CD4-positive, alpha-beta T cell treated with Interleukin-10 for 1 hour (primary cell): ENCODE measurements around the gene MTF1.

Experiments
- DNase-seq: peaks from one replicate; pipeline ENCODE4 v3.0.0-alpha.2; 2020

The MTF1 gene

GRCh38 chr1:37866491-37866890 lies 7.1 kb upstream of the MTF1 start:
- DNase-seq: no peak

- no peak for DNase-seq
Measured at GRCh38 chr1:37865348-37866120, 6.1 kb upstream of the MTF1 start.

GRCh38 chr1:37862330-37862729 lies 2.9 kb upstream of the MTF1 start:
- no peak for DNase-seq

GRCh38 chr1:37861151-37861550 lies 1.8 kb upstream of the MTF1 start:
- DNase-seq: no peak

GRCh38 chr1:37860346-37860666 lies 914 bp upstream of the MTF1 start:
- no peak for DNase-seq

- no peak for DNase-seq
Measured at GRCh38 chr1:37858931-37859506, 373 bp downstream of the MTF1 start.

GRCh38 chr1:37854406-37854805 lies 5.0 kb downstream of the MTF1 start:
- DNase-seq: no peak

- DNase-seq: no peak
Measured at GRCh38 chr1:37853157-37853556, 6.2 kb downstream of the MTF1 start.

- no peak for DNase-seq
Measured at GRCh38 chr1:37851782-37852210, 7.6 kb downstream of the MTF1 start.

- DNase-seq: no peak
Measured at GRCh38 chr1:37851262-37851661, 8.1 kb downstream of the MTF1 start.

- no peak for DNase-seq
Measured at GRCh38 chr1:37850352-37850955, 8.9 kb downstream of the MTF1 start.

- DNase-seq: no peak
Measured at GRCh38 chr1:37849480-37849879, 9.9 kb downstream of the MTF1 start.

- DNase-seq: no peak
Measured at GRCh38 chr1:37846647-37847339, 12.6 kb downstream of the MTF1 start.

- no peak for DNase-seq
Measured at GRCh38 chr1:37845786-37846185, 13.6 kb downstream of the MTF1 start.

- DNase-seq: no peak
Measured at GRCh38 chr1:37845049-37845646, 14.2 kb downstream of the MTF1 start.

GRCh38 chr1:37844536-37844935 lies 14.9 kb downstream of the MTF1 start:
- DNase-seq: no peak

- no peak for DNase-seq
Measured at GRCh38 chr1:37841652-37842051, 17.7 kb downstream of the MTF1 start.

- no peak for DNase-seq
Measured at GRCh38 chr1:37840711-37841110, 18.7 kb downstream of the MTF1 start.

- DNase-seq: no peak
Measured at GRCh38 chr1:37839676-37840075, 19.7 kb downstream of the MTF1 start.

- no peak for DNase-seq
Measured at GRCh38 chr1:37836788-37837187, 22.6 kb downstream of the MTF1 start.

GRCh38 chr1:37831809-37832208 lies 27.6 kb downstream of the MTF1 start:
- DNase-seq: no peak

GRCh38 chr1:37831109-37831508 lies 28.3 kb downstream of the MTF1 start:
- DNase-seq: no peak

- no peak for DNase-seq
Measured at GRCh38 chr1:37828410-37829074, 30.9 kb downstream of the MTF1 start.
